Memory B cell (primary cell): Measurements from ENCODE around the gene CYB5R3.
"Not testable (repeated sequence)": the region's sequence is repeated elsewhere in the genome, so short reads cannot be mapped to it uniquely, and the experiment has no call there.

Source experiments
- ATAC-seq: fragments of 150-1000 bp; cut with Tn5 transposase; 2 replicates; pipeline ENCODE4 v1.10.0; 2021; ENCODE audit warnings: low read depth, mild to moderate bottlenecking, moderate library complexity
- DNase-seq, 2 donors: peaks; one replicate each; pipeline ENCODE4 v3.0.0; 2022; ENCODE audit warnings: low spot score in 2 of 2
- H3K27ac Mint-ChIP-seq: one replicate; pipeline ENCODE4 v1.8.0; 2022; ENCODE audit warnings: mild to moderate bottlenecking, moderate library complexity, mixed read lengths
- H3K27me3 Mint-ChIP-seq: one replicate; pipeline ENCODE4 v1.8.0; 2022; ENCODE audit warnings: mixed read lengths
- H3K36me3 Mint-ChIP-seq: one replicate; pipeline ENCODE4 v1.8.0; 2022; ENCODE audit warnings: mild to moderate bottlenecking, mixed read lengths
- H3K4me1 Mint-ChIP-seq: one replicate; pipeline ENCODE4 v1.8.0; 2022; ENCODE audit warnings: mixed read lengths
- H3K4me3 Mint-ChIP-seq: one replicate; pipeline ENCODE4 v1.8.0; 2022; ENCODE audit warnings: mild to moderate bottlenecking, moderate library complexity, mixed read lengths
- H3K9me3 Mint-ChIP-seq: one replicate; pipeline ENCODE4 v1.8.0; 2022; ENCODE audit warnings: mixed read lengths

Gene CYB5R3

DNA sequence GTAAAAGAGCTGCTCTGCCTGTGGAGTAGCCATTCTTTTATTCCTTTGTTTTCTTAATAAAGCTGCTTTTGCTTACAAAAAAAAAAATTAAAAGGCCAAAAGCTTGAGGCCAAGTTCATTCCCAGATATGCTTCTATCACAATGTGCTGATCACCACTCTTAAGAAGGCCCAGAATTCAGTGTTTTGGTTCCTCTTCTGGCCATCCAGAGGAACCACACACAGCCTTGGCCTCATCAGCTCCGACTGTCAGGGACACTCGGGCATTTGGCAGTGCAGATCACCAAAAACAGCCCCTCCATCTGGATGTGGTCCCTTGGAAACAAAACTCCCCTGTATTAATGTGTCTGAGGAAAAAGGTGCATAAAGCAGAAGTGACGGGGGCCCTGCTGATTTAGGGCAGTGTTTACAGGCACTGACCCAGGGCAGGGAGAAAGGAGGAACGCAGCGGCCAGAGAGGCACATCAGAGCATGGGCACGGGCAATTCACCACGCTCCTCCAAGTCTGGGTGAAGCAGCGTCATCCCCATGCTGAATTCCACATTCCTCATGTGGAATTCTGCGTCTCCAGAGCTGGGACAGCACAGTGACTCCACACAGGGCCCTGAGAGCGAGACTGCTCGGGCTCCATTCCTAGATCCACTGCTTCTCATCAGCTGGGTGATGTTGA is 52.2 kb downstream of the CYB5R3 start:
- Mint-ChIP-seq H3K4me1 (peaks cover 4% of the 10 kb centered on the region), H3K27ac (no peak overlapping the region), H3K4me3 (no peak overlapping the region), H3K36me3 (peaks cover 26% of the 10 kb centered on the region), H3K27me3 (no peaks in the 10 kb centered on the region), H3K9me3 (no peaks in the 10 kb centered on the region)
- no peak for ATAC-seq
- DNase-seq, result no peak

DNA sequence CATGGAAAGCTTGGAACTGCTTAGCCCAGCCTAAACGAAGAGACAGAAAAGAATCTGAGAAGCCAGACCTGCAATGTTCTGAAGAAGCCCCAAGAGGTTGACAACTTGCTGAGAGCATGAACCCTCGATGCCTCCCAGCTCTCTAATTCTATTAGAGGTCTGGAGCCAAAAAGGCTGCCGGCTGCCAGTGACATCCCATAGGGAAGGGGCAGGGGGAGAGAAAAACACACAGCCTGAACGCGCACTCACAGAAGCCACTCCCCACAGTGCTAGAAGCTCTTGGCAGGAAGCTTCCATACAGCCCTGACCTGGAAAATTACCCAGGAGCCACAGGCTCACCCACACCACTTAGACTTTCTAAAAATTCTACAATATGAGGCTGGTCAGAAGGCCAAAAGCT is 52.9 kb downstream of the CYB5R3 start:
- H3K36me3 Mint-ChIP-seq, result peaks cover 22% of the 10 kb centered on the region
- H3K27me3 Mint-ChIP-seq, result no peaks in the 10 kb centered on the region
- H3K4me1 Mint-ChIP-seq, result no peaks in the 10 kb centered on the region
- DNase-seq (no peak), ATAC-seq (no peak)
- no peak overlapping the region for H3K4me3 Mint-ChIP-seq
- no peaks in the 10 kb centered on the region for H3K9me3 Mint-ChIP-seq
- H3K27ac Mint-ChIP-seq, result peak overlapping the region; percentile 35

DNA sequence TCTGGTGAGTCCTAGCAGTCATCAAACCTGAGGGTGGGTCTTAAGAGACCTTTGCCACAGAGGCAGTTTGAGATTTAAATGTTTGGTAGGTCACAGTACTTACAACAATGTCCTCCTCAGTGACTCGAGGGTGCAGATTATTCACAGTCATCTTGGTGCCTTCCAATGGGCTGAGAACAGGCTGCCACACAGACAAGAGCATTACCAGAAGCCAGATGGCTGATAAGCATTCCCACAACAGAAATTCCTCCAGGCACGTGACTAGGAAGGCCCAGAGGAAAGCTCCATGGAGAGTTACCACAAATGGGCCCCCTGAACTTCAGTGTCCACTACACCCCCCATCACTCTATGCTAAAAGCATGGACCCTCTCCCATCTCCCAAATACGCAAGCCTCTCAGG is 53.8 kb downstream of the CYB5R3 start:
- Mint-ChIP-seq H3K27me3 (no peaks in the 10 kb centered on the region), H3K27ac (no peak overlapping the region)

DNA sequence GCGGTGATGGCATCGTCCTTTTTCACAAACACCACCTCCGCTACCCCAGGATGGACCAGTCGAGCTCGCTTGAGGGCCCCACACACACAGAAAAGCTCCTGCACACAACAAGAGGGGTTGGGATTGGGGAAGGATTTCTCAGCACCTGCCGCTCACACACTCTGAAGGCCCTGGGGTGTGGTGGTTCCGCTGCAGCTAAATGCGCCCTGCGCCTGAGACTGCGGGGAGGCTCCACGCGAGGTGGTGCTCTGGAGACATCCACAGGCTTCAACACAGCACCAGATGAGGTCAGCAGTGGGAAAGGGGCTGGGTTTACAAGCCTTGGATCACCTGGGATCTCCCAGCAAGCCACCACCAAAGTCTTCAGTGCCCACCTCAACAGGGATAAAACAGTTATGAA is 57.2 kb downstream of the CYB5R3 start:
- DNase-seq (no peak), ATAC-seq (no peak)
- peaks cover 30% of the 10 kb centered on the region for H3K36me3 Mint-ChIP-seq
- no peak overlapping the region for H3K27ac Mint-ChIP-seq
- no peaks in the 10 kb centered on the region for H3K9me3 Mint-ChIP-seq
- no peak overlapping the region for H3K4me3 Mint-ChIP-seq
- no peaks in the 10 kb centered on the region for H3K27me3 Mint-ChIP-seq
- peaks cover 6% of the 10 kb centered on the region for H3K4me1 Mint-ChIP-seq

More for the DNA sequence above, 53.8 kb downstream of the CYB5R3 start:
- H3K4me1 Mint-ChIP-seq, result no peaks in the 10 kb centered on the region
- peaks cover 22% of the 10 kb centered on the region for H3K36me3 Mint-ChIP-seq
- H3K4me3 Mint-ChIP-seq, result no peak overlapping the region
- DNase-seq, result no peak
- no peaks in the 10 kb centered on the region for H3K9me3 Mint-ChIP-seq
- ATAC-seq, result no peak

DNA sequence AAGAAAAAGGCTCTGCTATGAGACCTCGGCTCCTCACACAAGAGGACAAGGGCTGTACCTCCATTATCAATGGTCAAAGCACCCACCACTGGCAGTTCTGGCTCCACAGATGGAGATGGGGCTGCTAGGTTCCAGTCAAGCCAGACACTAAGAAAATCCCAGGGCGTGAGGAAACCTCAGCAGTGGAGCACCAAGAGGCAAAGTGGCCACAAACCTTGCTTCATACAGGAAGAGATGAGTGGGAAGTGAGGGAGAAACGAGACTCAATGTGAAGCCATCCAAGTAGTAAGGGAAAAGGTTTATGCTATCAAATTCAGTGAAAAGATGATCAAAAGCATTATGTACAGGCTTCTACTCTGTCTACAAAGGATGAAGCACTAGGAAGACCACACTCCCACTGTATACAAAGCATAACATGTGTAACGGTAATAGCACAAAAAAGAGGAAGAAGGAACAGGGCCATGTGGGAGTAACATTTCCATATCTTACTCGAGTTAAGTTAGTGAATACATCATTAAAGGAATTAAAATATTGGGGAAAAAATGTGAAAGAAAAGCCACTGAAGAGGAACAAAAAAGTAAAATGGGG is 61.5 kb downstream of the CYB5R3 start:
- Mint-ChIP-seq H3K36me3 (peaks cover 37% of the 10 kb centered on the region), H3K9me3 (no peaks in the 10 kb centered on the region), H3K27me3 (no peaks in the 10 kb centered on the region), H3K4me3 (no peak overlapping the region), H3K27ac (peak overlapping the region; percentile 58), H3K4me1 (peaks cover 6% of the 10 kb centered on the region)
- DNase-seq (no peak), ATAC-seq (no peak)

DNA sequence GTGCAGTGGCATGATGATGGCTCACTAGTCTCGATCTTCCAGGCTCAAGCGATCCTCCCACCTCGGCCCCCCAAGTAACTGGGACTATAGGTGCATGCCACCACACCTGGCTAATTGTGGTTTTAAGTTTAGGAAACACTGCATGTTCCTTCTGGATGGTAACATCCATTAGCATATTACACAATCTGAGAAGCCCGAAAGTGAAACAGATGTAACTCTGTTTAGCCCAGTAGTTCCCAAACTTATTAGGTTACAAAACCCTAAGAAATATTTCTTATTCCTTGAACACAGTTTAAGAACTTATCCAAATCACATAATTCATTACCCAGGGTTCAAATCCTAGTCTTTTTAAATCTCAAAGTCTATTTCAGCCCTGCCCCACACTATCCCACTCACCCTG is 62.8 kb downstream of the CYB5R3 start:
- H3K27me3 Mint-ChIP-seq, result no peaks in the 10 kb centered on the region
- peaks cover 11% of the 10 kb centered on the region for H3K4me1 Mint-ChIP-seq
- H3K9me3 Mint-ChIP-seq, result no peaks in the 10 kb centered on the region
- DNase-seq (no peak), ATAC-seq (no peak)
- no peak overlapping the region for H3K4me3 Mint-ChIP-seq
- peaks cover 35% of the 10 kb centered on the region for H3K36me3 Mint-ChIP-seq
- H3K27ac Mint-ChIP-seq, result no peak overlapping the region

DNA sequence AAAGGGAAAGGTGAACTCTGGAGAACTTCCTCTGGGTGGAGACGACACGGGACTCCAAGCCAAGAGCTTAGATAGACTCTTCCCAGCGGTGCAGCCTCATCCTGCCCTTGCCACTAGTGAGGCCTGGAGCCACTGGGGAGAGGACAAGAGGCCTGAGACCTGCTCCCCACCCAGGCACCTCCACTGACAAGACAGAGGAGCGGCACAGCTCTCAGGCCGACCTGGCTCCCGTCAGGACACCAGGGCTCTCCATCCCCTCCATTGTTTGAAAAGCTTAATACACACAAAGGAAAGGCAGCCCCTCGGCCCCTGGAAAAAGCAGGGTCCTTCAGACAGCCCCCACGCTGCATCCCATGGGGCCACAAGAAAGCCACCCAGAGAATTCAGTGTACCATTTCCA is 64.1 kb downstream of the CYB5R3 start:
- no peak overlapping the region for H3K4me3 Mint-ChIP-seq
- ATAC-seq, result no peak
- DNase-seq, result no peak
- H3K27me3 Mint-ChIP-seq, result no peaks in the 10 kb centered on the region
- peaks cover 15% of the 10 kb centered on the region for H3K4me1 Mint-ChIP-seq
- H3K9me3 Mint-ChIP-seq, result no peaks in the 10 kb centered on the region
- no peak overlapping the region for H3K27ac Mint-ChIP-seq
- H3K36me3 Mint-ChIP-seq, result peaks cover 35% of the 10 kb centered on the region

DNA sequence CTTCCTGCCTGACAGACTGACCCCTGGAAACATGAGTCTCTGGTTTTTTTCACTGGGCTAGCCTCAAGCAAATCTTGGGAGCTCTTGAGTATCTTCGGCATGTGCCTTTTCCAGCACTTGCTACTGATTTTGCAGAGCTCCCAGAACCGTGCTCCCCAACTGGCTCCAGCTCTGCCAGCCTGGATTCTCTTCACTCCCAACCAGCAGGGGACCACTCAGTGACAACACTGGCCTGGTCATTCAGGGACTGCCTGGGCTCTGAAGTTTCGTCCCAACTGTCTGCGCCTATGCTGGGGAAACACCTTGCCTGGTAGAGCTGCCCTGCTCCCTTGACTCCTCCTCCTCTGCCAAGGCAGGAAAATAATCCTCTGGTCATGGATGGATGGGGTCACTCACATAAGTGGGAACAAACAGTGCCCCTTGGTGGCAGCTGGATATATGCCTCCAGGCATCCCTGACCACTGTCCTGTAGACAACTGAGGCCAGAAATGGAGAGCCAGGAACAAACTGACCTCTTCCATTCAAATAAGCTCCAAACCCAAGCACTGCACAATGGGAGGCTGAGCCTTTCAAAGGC is 64.7 kb downstream of the CYB5R3 start:
- Mint-ChIP-seq H3K36me3 (peaks cover 31% of the 10 kb centered on the region), H3K4me3 (no peak overlapping the region), H3K4me1 (peaks cover 15% of the 10 kb centered on the region), H3K27me3 (no peaks in the 10 kb centered on the region), H3K9me3 (no peaks in the 10 kb centered on the region), H3K27ac (no peak overlapping the region)
- DNase-seq (no peak), ATAC-seq (no peak)

DNA sequence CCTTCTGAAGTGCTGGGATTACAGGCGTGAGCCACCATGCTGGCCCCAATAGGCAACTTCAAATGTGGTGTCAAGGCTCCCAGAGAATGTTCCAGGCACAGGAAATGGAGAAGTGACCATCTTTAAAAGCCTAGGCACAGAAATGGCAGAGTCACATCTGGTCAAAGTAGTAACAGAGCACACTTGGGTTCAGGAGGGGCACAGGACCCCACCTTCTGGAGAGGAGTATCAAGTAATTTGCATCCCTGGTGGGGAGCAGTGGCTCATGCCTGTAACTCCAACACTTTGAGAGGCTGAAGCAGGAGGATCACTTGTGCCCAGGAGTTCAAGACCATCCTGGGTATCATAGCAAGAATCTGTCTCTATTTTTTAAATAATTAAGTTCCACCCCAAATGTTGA is 66.2 kb downstream of the CYB5R3 start:
- Mint-ChIP-seq H3K4me3 (no peak overlapping the region), H3K9me3 (no peaks in the 10 kb centered on the region), H3K4me1 (peaks cover 14% of the 10 kb centered on the region), H3K36me3 (peaks cover 29% of the 10 kb centered on the region), H3K27me3 (no peaks in the 10 kb centered on the region), H3K27ac (peak overlapping the region; percentile 74)
- DNase-seq, result no peak
- ATAC-seq, result no peak

DNA sequence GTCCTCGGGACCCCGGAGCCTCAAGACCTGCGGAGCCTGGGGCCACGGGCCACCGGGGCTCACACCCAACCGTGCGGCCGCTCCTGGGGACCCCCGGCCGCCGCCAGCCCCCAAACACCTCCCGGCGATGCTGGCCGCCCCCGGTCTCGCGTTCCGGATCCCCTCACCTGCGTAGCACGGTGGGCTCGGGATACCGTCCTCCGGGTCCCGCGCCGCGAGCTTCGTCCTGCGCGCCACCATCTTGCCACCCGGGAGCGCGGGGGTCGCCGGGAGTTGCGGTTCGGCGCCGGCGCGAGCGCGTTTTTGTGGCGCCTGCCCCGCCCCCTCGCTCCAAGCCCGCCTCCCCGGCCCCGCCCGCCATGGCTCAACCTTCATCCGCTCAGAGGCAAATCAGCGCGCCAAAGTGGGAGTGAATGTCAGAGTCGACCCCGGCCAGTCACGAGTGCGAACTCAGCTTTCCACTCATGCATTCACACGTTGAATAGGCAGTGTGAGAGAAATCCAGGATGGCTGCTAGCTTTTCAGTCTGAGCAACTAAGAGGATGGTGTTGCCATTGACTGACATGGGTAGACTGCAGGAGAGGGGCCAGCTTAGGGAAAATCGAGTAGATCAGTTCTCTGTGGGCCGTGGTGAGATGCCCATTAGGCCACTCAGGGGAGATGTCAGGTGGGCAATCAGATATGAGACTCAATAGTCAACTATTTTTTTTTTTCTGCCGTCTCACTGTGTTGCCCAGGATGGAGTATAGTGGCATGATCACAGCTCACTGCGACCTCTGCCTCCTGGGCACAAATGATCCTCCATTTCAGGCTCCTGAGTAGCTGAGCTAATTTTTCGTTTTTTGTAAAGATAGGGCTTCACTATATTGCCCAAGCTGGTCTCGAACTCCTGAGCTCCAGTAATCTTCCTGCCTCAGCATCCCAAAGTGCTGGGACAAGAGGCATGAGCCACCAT is 67.2 kb downstream of the CYB5R3 start:
- ATAC-seq (peak; percentile 85), DNase-seq (peak; percentile 66 to 72)
- Mint-ChIP-seq H3K27me3 (no peaks in the 10 kb centered on the region), H3K9me3 (no peaks in the 10 kb centered on the region), H3K36me3 (peaks cover 24% of the 10 kb centered on the region), H3K4me1 (peaks cover 9% of the 10 kb centered on the region), H3K27ac (peak overlapping the region; percentile 86), H3K4me3 (peak overlapping the region; percentile 97)

DNA sequence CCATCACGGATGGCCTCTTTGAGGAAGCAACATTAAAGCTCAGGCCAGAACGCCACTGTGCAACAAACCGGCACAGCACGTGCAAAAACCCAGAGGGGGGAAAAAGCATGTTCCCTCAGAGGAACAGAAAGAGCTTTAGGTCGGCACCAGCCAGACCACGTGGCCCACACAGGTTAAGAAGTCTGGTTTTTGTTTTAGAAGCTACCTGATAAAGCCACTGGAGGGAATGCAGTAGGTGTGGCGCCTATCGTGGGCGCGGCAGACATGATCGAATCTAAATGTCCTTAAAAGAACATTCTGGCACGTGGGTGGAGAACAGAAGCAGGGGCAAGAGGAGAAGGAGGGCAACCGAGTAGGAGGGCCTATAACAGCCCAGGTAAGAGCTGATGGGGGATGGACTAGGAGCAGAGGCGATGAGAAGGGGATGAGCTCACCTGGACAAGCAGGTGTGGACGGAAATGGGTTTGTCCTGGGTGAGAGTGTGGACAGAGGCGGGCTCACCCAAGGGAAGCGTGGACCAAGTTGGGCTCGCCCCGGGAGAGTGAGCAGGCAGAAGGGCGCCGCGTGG is 67.9 kb downstream of the CYB5R3 start:
- peak; percentile 61 for ATAC-seq
- H3K27ac Mint-ChIP-seq, result peak overlapping the region; percentile 86
- H3K4me3 Mint-ChIP-seq, result peak overlapping the region; percentile 97
- not testable (repeated sequence) for H3K4me1 Mint-ChIP-seq, DNase-seq, H3K27me3 Mint-ChIP-seq, H3K9me3 Mint-ChIP-seq
- peaks cover 18% of the 10 kb centered on the region for H3K36me3 Mint-ChIP-seq

DNA sequence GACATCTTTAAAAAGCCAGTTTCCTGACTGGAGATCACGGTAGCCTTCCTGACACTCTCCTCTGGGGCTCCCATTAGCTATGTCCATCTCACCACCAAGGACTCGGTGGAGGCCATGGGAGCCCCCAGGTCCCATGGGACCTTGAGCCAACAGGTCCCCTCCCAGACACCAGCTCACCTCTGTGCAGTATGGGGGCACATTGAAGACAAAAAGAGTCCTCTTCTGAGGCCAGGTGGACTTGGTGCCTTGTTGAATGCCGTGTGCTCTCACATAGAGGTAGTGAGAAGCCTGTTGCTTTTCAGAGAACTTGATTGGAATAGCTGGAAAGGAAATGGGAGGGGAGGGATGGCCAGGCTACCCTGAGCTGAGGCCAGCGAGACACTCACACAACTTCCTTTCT is 69.2 kb downstream of the CYB5R3 start:
- peak overlapping the region; percentile 5 for H3K4me3 Mint-ChIP-seq
- not testable (repeated sequence) for DNase-seq, H3K4me1 Mint-ChIP-seq, H3K27ac Mint-ChIP-seq, H3K9me3 Mint-ChIP-seq, H3K27me3 Mint-ChIP-seq, ATAC-seq
- H3K36me3 Mint-ChIP-seq, result peaks cover 14% of the 10 kb centered on the region

DNA sequence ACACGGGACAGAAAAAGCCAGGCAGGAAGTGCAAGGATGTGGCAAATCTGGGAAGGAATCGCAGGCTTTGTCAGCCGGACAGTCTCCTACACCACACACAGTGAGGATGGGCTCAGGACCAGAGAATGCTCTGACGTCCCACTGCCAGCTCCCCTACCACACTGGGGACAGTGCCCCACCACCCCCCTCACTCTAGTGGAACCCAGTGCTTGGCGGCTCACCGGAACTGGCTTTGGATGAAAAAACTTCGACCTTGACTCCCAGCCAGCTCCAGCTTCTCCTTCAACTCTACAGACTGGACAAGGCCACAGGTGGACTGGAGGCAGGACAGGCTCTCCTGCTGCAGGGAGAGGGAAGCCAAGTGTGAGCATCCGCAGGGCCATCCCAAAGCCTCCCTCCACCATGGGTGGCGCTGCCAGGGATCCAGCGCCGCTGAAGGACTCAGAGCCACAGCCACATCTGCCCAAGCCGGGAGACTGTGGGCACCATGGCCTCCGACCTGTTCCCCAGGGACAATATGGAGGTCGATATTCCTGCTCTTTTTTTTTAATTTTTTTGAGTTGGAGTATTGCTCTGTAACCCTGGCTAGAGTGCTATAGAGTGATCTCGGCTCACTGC is 71.5 kb downstream of the CYB5R3 start:
- Mint-ChIP-seq H3K36me3 (peaks cover 11% of the 10 kb centered on the region), H3K9me3 (no peaks in the 10 kb centered on the region), H3K4me3 (no peak overlapping the region), H3K4me1 (peaks cover 9% of the 10 kb centered on the region), H3K27me3 (no peaks in the 10 kb centered on the region), H3K27ac (no peak overlapping the region)
- DNase-seq (no peak), ATAC-seq (no peak)
